Stomach (tissue), 4 donors: ENCODE results near the gene CBLC.

Experiments used
- POLR2AphosphoS5 ChIP-seq, 3 donors: sonication (generic); formaldehyde crosslinking; IDR thresholded peaks; one replicate each; pipeline ENCODE4 v1.6.1; 2016; ENCODE audit warnings: antibody characterized with exemption in 3 of 3
- TF ChIP-seq, protein P1 (sequence below), 7 experiments: fragments of 450-650 bp in 4 of 7; fragments of 200-600 bp in 3 of 7; sonication (generic) in 3 of 7; IDR thresholded peaks; one replicate each; pipeline ENCODE4 v1.5.1; 2016 to 2019; ENCODE audit warnings: antibody characterized with exemption in 7 of 7, control low read depth in 2 of 7, mild to moderate bottlenecking in 1 of 7

DNA sequence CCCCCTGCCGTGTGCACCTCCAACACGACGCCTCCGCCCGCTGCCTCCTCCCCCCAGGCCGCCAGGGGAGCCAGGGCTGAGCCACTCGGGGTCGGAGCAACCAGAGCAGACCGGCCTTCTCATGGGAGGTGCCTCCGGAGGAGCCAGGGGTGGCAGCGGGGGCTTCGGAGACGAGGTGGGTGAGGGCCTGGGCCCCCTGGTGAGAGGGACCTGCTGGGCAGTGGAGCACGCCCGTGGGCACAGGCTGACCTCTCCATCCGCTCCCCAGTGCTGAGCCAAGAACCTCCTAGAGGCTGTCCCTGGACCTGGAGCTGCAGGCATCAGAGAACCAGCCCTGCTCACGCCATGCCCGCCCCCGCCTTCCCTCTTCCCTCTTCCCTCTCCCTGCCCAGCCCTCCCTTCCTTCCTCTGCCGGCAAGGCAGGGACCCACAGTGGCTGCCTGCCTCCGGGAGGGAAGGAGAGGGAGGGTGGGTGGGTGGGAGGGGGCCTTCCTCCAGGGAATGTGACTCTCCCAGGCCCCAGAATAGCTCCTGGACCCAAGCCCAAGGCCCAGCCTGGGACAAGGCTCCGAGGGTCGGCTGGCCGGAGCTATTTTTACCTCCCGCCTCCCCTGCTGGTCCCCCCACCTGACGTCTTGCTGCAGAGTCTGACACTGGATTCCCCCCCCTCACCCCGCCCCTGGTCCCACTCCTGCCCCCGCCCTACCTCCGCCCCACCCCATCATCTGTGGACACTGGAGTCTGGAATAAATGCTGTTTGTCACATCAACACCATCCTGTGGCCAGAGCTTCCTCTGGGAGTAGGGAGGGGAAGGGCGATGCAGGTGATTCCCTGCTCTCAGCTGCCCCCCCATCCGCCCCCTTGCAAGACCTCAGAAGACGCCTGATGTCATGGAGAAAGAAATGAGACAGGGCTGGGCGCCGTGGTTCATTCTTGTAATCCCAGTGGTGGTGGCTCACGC is 43.2 kb downstream of the CBLC start:
- TF ChIP-seq, protein P1, sequence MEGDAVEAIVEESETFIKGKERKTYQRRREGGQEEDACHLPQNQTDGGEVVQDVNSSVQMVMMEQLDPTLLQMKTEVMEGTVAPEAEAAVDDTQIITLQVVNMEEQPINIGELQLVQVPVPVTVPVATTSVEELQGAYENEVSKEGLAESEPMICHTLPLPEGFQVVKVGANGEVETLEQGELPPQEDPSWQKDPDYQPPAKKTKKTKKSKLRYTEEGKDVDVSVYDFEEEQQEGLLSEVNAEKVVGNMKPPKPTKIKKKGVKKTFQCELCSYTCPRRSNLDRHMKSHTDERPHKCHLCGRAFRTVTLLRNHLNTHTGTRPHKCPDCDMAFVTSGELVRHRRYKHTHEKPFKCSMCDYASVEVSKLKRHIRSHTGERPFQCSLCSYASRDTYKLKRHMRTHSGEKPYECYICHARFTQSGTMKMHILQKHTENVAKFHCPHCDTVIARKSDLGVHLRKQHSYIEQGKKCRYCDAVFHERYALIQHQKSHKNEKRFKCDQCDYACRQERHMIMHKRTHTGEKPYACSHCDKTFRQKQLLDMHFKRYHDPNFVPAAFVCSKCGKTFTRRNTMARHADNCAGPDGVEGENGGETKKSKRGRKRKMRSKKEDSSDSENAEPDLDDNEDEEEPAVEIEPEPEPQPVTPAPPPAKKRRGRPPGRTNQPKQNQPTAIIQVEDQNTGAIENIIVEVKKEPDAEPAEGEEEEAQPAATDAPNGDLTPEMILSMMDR (IDR thresholded peaks at IDR 0.05), result no peak
- TF ChIP-seq POLR2AphosphoS5 (IDR thresholded peaks at IDR 0.05), result no peak
